GM12892 (cell line): ENCODE measurements around the gene XAGE3.
"Not testable (repeated sequence)": the region's sequence is repeated elsewhere in the genome, so short reads cannot be mapped to it uniquely, and the experiment has no call there.

Experiments used
- POLR2A ChIP-seq: IDR thresholded peaks from 2 replicates; pipeline ENCODE4 v1.6.1; 2011; ENCODE audit warnings: low read depth, low read length, control low read depth
- POLR2AphosphoS5 ChIP-seq: IDR thresholded peaks from 2 replicates; pipeline ENCODE4 v1.6.1; 2011; ENCODE audit warnings: low read depth, low read length, control low read depth
- TAF1 ChIP-seq: IDR thresholded peaks from 2 replicates; pipeline ENCODE4 v1.6.1; 2011; ENCODE audit warnings: low read depth, mild to moderate bottlenecking, control low read depth, low read length, borderline replicate concordance

DNA sequence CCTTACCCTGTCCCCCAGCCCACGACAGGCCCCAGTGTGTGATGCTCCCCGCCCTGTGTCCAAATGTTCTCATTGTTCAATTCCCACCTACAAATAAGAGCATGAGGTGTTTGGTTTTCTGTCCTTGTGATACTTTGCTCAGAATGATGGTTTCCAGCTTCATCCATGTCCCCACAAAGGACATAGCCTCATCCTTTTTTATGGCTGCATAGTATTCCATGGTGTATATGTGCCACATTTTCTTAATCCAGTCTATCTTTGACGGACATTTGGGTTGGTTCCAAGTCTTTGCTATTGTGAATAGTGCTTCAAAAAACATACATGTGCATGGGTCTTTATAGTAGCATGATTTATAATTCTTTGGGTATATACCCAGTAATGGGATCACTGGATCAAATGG is 24.3 kb downstream of the XAGE3 start:
- not testable (repeated sequence) for TF ChIP-seq POLR2AphosphoS5, POLR2A, TAF1
